HepG2 (cell line): ENCODE data around the gene RTBDN. TPM values are rescaled to one million over a fixed set of nuclear protein-coding genes. Genes with fewer than 3 reads are reported as not detected.

Source experiments
- CSRNP1 ChIP-seq: sonication (generic); formaldehyde crosslinking; IDR thresholded peaks from 2 replicates; pipeline ENCODE4 v1.8.1; 2023; ENCODE audit warnings: mild to moderate bottlenecking, missing genetic modification reagents
- ESRRA ChIP-seq: sonication (generic); formaldehyde crosslinking; IDR thresholded peaks from 2 replicates; pipeline ENCODE4 v1.5.1; 2020; ENCODE audit warnings: mild to moderate bottlenecking, low read depth, missing genetic modification reagents
- GLI4 ChIP-seq: sonication (generic); formaldehyde crosslinking; IDR thresholded peaks from 2 replicates; pipeline ENCODE4 v1.5.1; 2020; ENCODE audit warnings: missing genetic modification reagents, mild to moderate bottlenecking, moderate library complexity, borderline replicate concordance
- PTBP1 ChIP-seq: fragments of 200-400 bp; formaldehyde crosslinking; IDR thresholded peaks from 2 replicates; pipeline ENCODE4 v1.6.1; 2018; ENCODE audit warnings: low read length, low read depth; ENCODE audit not compliant: poor library complexity, severe bottlenecking
- SNAPC4 ChIP-seq: sonication (generic); formaldehyde crosslinking; IDR thresholded peaks from 2 replicates; pipeline ENCODE4 v1.4.0; 2020; ENCODE audit warnings: mild to moderate bottlenecking, missing genetic modification reagents
- ZSCAN5A ChIP-seq: sonication (generic); formaldehyde crosslinking; IDR thresholded peaks from 2 replicates; pipeline ENCODE4 v1.8.0; 2022; ENCODE audit warnings: mild to moderate bottlenecking, missing genetic modification reagents, borderline replicate concordance
- polyA plus RNA-seq, 8 experiments: library from polyadenylated mRNA; depleted of rRNA in 3 of 8; stranded (reverse) in 7 of 8; unstranded in 1 of 8; fragments of >200 nt; fragmentation: Illumina TruSeq in 4 of 8; extraction: Trizol in 4 of 8; gene quantifications; 2 replicates each; pipeline versions ENCODE4 v1.2.1 to v1.2.3, GENCODE V29; 2011 to 2016; ENCODE audit warnings: low read depth in 4 of 8, missing spikeins in 1 of 8, mixed read lengths in 1 of 8; ENCODE audit not compliant: insufficient read depth in 1 of 8
- total RNA-seq, 5 experiments: library from RNA; depleted of rRNA; stranded (reverse); fragments of >200 nt; fragmentation: Illumina TruSeq; extraction: Trizol; gene quantifications; 2 replicates each; pipeline ENCODE4 v1.2.3, GENCODE V29; 2016; ENCODE audit warnings: low read depth in 1 of 5
- TF ChIP-seq, protein P1 (sequence below): fragments of 450-650 bp; IDR thresholded peaks from 2 replicates; pipeline ENCODE4 v1.6.1; 2017
- TF ChIP-seq, protein P2 (sequence below): sonication (generic); formaldehyde crosslinking; IDR thresholded peaks from 2 replicates; pipeline ENCODE4 v1.8.1; 2023; ENCODE audit warnings: mild to moderate bottlenecking, missing genetic modification reagents
- TF ChIP-seq, protein P3 (sequence below): sonication (generic); formaldehyde crosslinking; IDR thresholded peaks from 2 replicates; pipeline ENCODE4 v1.8.0; 2022; ENCODE audit warnings: low read depth, missing genetic modification reagents
- TF ChIP-seq, protein P4 (sequence below): sonication (generic); formaldehyde crosslinking; IDR thresholded peaks from 2 replicates; pipeline ENCODE4 v1.4.0; 2020; ENCODE audit warnings: missing genetic modification reagents

The RTBDN gene
- total and polyA plus RNA-seq, 2 of the 13 experiments (the other 11 are each of a cell fraction or from before 2014, with no cell fraction given): 0.27 to 0.48 TPM

- 0 out of 2 replicates have a peak, but pooled peaks have one; percentile 41 for TF ChIP-seq ZSCAN5A
- 0 out of 2 replicates have a peak, but pooled peaks have one; percentile 8 for TF ChIP-seq SNAPC4 (CRISPR knock-in tag)
- TF ChIP-seq, protein P1, sequence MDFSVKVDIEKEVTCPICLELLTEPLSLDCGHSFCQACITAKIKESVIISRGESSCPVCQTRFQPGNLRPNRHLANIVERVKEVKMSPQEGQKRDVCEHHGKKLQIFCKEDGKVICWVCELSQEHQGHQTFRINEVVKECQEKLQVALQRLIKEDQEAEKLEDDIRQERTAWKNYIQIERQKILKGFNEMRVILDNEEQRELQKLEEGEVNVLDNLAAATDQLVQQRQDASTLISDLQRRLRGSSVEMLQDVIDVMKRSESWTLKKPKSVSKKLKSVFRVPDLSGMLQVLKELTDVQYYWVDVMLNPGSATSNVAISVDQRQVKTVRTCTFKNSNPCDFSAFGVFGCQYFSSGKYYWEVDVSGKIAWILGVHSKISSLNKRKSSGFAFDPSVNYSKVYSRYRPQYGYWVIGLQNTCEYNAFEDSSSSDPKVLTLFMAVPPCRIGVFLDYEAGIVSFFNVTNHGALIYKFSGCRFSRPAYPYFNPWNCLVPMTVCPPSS: no peak
- TF ChIP-seq, protein P2, sequence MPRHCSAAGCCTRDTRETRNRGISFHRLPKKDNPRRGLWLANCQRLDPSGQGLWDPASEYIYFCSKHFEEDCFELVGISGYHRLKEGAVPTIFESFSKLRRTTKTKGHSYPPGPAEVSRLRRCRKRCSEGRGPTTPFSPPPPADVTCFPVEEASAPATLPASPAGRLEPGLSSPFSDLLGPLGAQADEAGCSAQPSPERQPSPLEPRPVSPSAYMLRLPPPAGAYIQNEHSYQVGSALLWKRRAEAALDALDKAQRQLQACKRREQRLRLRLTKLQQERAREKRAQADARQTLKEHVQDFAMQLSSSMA: no peak
- TF ChIP-seq GLI4 (CRISPR knock-in tag): 0 out of 2 replicates have a peak, but pooled peaks have one; percentile 5
- TF ChIP-seq, protein P3, sequence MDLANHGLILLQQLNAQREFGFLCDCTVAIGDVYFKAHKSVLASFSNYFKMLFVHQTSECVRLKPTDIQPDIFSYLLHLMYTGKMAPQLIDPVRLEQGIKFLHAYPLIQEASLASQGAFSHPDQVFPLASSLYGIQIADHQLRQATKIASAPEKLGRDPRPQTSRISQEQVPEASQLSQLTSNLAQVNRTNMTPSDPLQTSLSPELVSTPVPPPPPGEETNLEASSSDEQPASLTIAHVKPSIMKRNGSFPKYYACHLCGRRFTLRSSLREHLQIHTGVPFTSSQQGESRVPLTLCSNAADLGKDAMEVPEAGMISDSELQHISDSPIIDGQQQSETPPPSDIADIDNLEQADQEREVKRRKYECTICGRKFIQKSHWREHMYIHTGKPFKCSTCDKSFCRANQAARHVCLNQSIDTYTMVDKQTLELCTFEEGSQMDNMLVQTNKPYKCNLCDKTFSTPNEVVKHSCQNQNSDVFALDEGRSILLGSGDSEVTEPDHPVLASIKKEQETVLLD: peak; percentile 63
- TF ChIP-seq, protein P4, sequence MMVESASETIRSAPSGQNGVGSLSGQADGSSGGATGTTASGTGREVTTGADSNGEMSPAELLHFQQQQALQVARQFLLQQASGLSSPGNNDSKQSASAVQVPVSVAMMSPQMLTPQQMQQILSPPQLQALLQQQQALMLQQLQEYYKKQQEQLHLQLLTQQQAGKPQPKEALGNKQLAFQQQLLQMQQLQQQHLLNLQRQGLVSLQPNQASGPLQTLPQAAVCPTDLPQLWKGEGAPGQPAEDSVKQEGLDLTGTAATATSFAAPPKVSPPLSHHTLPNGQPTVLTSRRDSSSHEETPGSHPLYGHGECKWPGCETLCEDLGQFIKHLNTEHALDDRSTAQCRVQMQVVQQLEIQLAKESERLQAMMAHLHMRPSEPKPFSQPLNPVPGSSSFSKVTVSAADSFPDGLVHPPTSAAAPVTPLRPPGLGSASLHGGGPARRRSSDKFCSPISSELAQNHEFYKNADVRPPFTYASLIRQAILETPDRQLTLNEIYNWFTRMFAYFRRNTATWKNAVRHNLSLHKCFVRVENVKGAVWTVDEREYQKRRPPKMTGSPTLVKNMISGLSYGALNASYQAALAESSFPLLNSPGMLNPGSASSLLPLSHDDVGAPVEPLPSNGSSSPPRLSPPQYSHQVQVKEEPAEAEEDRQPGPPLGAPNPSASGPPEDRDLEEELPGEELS (CRISPR knock-in tag): 0 out of 2 replicates have a peak, but pooled peaks have one; percentile 92
- 0 out of 2 replicates have a peak, but pooled peaks have one; percentile 16 for TF ChIP-seq CSRNP1 (CRISPR knock-in tag)
- TF ChIP-seq PTBP1: no peak
- TF ChIP-seq ESRRA (CRISPR knock-in tag): no peak
These were observed 43.6 kb downstream of the RTBDN start (continued) for GRCh38 chr19:12790628-12791344.
